GM04503 (cell line): ENCODE data around the gene ROBO3.

Source experiments
- DNase-seq: peaks from one replicate; pipeline ENCODE4 v3.0.0-alpha.2; 2012; ENCODE audit warnings: low read depth

Gene ROBO3

GRCh38 chr11:124846070-124846673 is 19.1 kb upstream of the ROBO3 start:
- DNase-seq: no peak

- no peak for DNase-seq
These were observed 6.1 kb upstream of the ROBO3 start for GRCh38 chr11:124859171-124859570.

- DNase-seq: no peak
These were observed 3.6 kb upstream of the ROBO3 start for GRCh38 chr11:124861670-124862069.

- DNase-seq: no peak
These were observed 2.0 kb upstream of the ROBO3 start for GRCh38 chr11:124863137-124863825.

GRCh38 chr11:124863826-124864165 is 1.4 kb upstream of the ROBO3 start:
- no peak for DNase-seq

GRCh38 chr11:124864176-124864891 is 898 bp upstream of the ROBO3 start:
- DNase-seq: no peak

- no peak for DNase-seq
These were observed 396 bp upstream of the ROBO3 start for GRCh38 chr11:124864892-124865180.

GRCh38 chr11:124865902-124866851 is 945 bp downstream of the ROBO3 start:
- no peak for DNase-seq

- no peak for DNase-seq
These were observed 2.5 kb downstream of the ROBO3 start for GRCh38 chr11:124867700-124868099.

- DNase-seq: no peak
These were observed 3.4 kb downstream of the ROBO3 start for GRCh38 chr11:124868331-124869274.

- no peak for DNase-seq
These were observed 4.1 kb downstream of the ROBO3 start for GRCh38 chr11:124869331-124869730.

- DNase-seq: no peak
These were observed 4.7 kb downstream of the ROBO3 start for GRCh38 chr11:124869856-124870387.

- no peak for DNase-seq
These were observed 5.2 kb downstream of the ROBO3 start for GRCh38 chr11:124870430-124870829.

GRCh38 chr11:124872280-124872679 is 7.0 kb downstream of the ROBO3 start:
- DNase-seq: no peak

- no peak for DNase-seq
These were observed 7.5 kb downstream of the ROBO3 start for GRCh38 chr11:124872741-124873140.

- DNase-seq: no peak
These were observed 8.7 kb downstream of the ROBO3 start for GRCh38 chr11:124873951-124874350.

- DNase-seq: no peak
These were observed 9.5 kb downstream of the ROBO3 start for GRCh38 chr11:124874571-124875255.

- DNase-seq: no peak
These were observed 10.2 kb downstream of the ROBO3 start for GRCh38 chr11:124875401-124875800.

- DNase-seq: peak; percentile 43
These were observed 10.9 kb downstream of the ROBO3 start for GRCh38 chr11:124875943-124876817.
